Activated naive CD8-positive, alpha-beta T cell treated with anti-CD3 and anti-CD28 coated beads, Interleukin-2, amount 50 U/mL, for 16 hours (primary cell): ENCODE data around the gene PLCL2.
"Not testable (repeated sequence)": the region's sequence is repeated elsewhere in the genome, so short reads cannot be mapped to it uniquely, and the experiment has no call there.

ENCODE experiments used
- DNase-seq: peaks from one replicate; pipeline ENCODE4 v3.0.0-alpha.2; 2020; ENCODE audit warnings: low read depth, low spot score

The PLCL2 gene

GRCh38 chr3:16917256-16917935 is 32.6 kb downstream of the PLCL2 start:
- no peak for DNase-seq

DNA sequence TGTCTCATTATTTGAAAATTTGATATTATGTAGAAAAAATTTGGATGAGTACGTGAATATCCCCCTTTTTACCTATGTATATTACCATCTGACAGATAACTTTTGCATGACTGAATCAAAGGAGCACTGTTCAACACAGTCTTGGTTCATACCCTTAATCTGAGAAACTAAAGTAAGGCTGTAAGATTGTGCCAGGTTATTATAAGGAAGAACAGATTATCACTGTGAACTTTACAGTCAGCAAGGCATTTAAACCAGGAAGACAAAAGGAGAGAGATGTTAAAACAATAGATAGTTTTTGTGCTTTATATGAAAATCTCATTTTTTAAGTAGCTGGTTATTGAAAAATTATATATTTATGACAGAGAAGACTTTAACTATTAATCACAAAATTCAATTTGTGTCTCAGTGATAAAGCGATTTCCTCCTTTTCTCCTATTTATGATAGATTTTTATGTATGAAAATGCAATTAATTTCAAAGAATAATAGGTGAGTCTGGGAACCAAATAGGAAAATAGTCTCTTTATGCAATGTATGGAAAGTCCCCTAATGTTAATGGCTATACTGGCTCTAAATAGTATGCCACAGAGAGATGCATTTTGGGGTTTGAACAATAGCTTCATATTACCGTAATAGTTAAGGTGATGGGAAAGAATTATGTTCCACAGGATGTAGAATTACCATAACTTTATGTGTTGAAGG is 33.4 kb downstream of the PLCL2 start:
- DNase-seq: no peak

DNA sequence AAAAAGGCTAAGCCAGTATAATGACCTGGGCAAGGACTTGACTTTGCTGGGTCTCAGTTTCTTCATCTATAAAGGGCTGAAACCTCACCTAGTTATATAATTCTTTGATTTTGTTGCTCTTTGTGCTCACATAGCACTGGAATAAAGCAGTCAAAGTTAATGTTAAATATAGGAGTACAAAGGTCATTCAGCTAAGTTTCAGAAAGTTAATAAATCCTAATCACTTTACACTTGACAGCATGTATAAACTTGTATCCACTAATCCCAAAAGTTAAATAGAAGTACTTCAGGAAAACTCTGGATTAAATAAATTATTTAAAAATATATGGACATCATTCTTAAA is 33.9 kb downstream of the PLCL2 start:
- no peak for DNase-seq

DNA sequence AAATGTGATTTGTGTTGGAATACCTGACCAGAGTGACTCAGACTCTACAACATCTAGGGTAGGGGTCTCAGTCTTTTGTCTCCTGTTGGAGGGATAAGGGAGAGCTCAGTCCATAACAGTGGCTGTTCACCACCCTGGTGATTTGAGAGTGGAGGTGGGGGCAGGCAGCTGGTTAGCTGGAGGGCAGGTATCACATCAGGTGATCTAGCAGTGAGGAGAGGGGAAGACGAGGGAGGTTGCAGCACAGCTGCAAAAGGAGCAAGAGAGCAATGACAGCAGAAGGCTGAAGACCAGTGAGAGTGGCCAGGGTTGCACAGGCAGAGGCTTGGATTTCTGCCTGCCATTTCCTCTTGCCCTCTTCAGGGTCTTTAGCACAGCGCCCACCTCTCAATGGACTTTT is 38.4 kb downstream of the PLCL2 start:
- DNase-seq: no peak

GRCh38 chr3:16927485-16927884 is 42.7 kb downstream of the PLCL2 start:
- DNase-seq: no peak

DNA sequence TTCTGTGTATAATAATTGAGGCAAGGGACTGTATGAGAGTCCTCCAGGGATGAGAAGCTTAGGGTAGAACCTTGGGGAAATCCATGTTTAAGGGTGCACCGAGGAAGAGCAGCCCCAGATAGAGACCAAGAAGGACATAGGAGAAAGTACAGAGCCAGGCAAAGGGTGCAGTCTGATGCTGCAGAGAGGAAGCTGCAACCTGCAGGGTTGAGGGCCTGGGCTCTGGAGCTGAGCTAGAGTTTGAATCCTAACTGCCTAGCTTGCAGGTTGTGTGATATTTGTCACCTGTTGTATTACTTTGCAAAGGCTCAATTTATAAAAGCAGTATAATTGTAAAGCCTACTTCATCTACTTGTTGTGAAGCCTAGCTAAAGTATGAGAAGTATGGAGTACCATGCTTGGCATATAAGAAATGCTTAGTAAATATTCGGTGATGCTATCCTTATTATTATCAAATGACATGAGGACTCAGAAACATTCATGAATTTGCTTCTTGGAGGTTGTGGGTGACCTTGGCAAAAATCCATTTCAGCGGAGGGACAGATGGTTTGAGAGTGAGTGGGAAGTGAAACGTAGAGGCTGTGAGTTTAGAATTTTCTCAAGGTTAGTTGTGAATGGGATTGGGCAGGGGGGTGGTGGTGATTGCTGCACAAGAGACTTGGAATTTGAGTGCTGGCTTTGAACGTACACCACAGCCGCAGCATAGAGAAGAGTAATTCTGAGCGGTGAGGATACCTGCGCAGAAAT is 43.8 kb downstream of the PLCL2 start:
- DNase-seq: no peak

DNA sequence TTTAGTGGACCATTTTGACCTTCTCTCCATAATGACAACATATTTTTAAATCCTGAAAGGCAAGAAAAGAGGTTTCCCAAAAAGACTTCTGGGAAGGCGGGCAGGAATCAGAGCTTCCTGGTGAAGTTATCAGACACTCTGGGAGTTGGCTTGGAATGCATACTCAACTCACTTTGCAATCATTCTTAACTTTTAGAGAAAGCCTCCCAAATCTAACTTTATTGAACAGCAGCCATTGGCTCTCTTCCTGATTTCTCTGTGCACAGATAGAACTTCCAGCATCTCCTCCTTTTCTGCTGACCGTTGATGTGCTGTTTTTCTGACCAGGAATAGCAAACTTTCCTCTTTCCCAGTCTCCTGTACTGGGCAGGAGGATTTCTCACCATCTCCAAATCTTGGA is 44.6 kb downstream of the PLCL2 start:
- no peak for DNase-seq

- DNase-seq: no peak
These were observed 48.1 kb downstream of the PLCL2 start for GRCh38 chr3:16932877-16933276.

DNA sequence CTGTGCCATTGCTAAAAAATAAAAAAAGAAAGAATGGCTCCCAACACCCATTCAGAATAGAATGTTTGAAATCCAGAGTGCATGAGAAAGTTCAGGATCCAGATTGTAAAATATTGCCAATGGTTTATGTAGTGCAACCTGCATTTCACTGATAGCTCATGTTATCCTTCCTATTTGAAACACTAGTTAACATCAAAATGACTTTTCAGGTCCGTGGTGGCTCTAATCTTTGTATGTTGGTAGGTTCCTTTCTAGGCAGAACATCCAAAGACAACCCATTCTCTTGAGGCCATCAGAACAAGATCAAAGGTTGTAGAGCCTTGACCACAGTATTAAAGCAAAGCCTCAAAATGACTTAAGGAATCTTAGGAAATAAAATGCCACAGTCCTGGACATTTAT is 51.0 kb downstream of the PLCL2 start:
- no peak for DNase-seq

DNA sequence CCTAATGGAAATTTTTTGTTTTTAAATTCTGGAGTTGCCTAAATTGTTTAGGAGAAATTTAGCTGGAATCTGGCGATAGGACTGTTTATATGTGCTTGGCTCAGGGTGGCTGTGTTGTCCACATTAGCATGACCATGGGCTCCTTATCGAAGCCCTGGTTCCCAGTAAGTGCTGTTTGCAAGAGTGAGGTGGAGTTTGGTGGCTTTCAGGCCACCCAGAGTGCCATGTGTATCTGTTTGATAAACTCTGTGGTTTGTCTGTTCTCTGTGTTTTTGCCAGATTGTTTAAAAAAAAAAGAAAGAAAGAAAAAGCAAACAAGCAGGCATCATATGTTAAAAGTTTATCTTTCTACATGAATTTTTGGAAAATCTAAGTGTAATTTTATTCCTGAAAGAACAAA is 51.5 kb downstream of the PLCL2 start:
- DNase-seq: no peak

GRCh38 chr3:16936676-16937230 is 52.0 kb downstream of the PLCL2 start:
- DNase-seq: no peak

- no peak for DNase-seq
These were observed 52.6 kb downstream of the PLCL2 start for GRCh38 chr3:16937326-16937845.

DNA sequence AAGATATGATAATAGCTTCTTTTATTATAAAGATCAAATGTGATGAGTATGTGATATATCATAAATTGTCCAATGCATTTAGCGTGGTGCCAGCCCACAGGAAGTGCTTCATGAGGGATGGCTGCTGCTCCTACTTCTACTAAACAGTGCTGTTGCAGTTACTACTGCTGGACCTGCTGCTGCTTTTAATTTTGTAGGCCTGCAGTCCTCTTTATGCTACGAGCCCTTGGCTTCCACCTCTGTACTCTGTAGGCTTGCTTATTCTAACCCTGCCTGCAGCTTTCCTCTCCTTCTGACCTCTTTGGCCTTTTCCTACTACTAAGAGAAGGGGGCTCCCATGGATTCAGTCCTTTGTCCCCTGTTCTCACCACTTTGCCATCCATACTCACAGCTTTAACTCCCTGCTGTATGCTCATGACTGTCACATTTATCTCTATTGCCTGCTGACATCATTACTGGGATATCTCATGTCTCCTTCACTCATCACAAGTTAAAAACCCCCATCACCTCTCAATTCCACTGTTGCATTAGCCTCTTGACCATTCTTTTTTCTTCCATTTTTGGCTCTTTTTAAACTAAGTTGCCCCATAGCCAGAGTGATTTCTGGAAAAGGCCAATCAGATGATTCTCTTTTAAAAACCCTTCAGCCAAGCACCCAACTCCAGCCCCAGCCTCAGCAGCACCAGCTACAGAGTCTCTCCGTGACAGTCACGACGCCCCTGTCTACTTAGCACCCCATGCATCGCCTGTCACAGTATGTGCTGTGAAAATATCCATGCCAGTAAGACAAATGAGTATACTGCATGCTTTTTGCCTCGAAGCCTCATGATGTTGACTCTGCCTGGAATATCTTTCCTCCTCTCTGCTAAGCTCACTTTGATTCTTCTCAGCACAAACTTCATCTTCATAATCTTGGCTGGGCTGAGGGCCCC is 56.3 kb downstream of the PLCL2 start:
- DNase-seq: no peak

DNA sequence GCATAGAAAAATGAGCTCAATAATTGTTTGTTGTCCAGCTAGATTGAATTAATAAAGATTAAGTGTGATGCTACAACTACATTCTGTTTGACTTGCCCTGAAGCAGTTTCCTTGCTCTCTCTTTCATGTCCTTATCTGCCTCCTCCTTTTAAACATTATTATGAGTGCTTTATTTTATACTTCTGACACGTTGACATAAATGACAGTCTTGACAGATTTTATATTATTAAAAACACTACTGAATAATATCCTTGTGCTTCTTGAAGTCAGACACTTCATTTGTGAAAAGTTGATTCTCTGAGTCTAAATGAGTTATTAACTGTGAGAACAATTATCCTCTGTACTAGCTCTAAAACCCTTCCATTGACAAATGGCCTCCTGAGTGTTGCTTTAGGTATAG is 58.2 kb downstream of the PLCL2 start:
- no peak for DNase-seq

DNA sequence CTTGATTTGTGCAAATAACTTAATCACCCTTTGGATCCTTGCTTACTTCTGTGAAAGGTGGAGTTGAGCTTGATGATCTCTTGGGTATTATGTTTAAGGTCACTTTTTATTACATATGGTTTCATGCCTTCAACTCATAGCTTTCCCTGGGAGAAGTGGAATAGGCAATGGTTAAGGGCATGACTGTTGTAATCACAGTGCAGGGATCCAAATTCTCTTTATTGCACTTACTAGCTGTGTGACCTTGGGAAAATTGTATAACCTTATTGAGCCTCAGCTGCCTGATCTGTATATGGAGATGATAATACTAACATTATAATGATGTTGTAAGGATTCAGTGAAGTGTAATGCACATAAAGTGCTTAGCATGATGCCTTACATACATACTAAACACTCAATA is 59.1 kb downstream of the PLCL2 start:
- DNase-seq: no peak

- DNase-seq: no peak
These were observed 59.6 kb downstream of the PLCL2 start for GRCh38 chr3:16944356-16944755.

GRCh38 chr3:16945330-16945729 is 60.6 kb downstream of the PLCL2 start:
- DNase-seq: no peak

- no peak for DNase-seq
These were observed 65.5 kb downstream of the PLCL2 start for GRCh38 chr3:16950282-16950681.

DNA sequence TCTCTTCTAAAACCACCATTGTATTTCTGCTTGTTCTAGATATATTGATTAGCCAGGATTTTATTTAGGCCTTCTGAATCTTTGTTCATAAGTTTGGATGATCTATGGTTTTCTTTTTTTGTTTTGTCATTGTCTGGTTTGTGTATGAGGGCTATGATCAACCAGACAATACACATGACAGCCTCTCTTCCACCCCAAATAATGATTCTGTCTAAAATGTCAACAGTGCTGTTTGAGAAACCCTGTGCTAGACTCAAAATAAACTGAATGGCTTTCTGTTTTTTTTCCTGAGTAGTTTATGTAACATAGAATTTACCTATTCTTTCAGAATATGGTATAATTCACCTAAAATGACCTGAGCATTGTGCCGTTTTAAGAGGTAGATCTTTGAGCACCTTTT is 66.1 kb downstream of the PLCL2 start:
- no peak for DNase-seq

GRCh38 chr3:16957852-16958251 is 73.1 kb downstream of the PLCL2 start:
- DNase-seq: not testable (repeated sequence)

- no peak for DNase-seq
These were observed 75.4 kb downstream of the PLCL2 start for GRCh38 chr3:16960125-16960524.
